WTC11 (cell line): ENCODE data around the gene SNX30. TPM values are rescaled to one million over a fixed set of nuclear protein-coding genes. Genes with fewer than 3 reads are reported as not detected.
A peak's percentile ranks its signal among the peaks of the same experiment; 100 is the strongest.

Experiments
- ATAC-seq: fragments of 200-7000 bp; cut with Tn5 transposase; 2 replicates; pipeline ENCODE4 v1.10.0; 2021; ENCODE audit warnings: mild to moderate bottlenecking, moderate library complexity
- CTCF ChIA-PET: fragments of 300-600 bp; sonication (Branson Sonifier 250); formaldehyde crosslinking; loops from one replicate; lab custom pipeline; 2021; ENCODE audit warnings: antibody characterized with exemption; lab: Charles Lee
- POLR2A ChIA-PET: fragments of 350-600 bp; sonication (Branson Sonifier 250); formaldehyde crosslinking; loops from one replicate; lab custom pipeline; 2021; ENCODE audit warnings: antibody characterized with exemption; lab: Charles Lee
- DNase-seq: peaks from one replicate; pipeline ENCODE4 v3.0.0; 2021; ENCODE audit warnings: low spot score
- H3K27ac Mint-ChIP-seq: 2 replicates; pipeline ENCODE4 v1.8.0; 2021; ENCODE audit warnings: mixed read lengths
- H3K27me3 Mint-ChIP-seq: 2 replicates; pipeline ENCODE4 v1.8.0; 2021; ENCODE audit warnings: low read depth, mild to moderate bottlenecking, moderate library complexity, mixed read lengths
- H3K36me3 Mint-ChIP-seq: 2 replicates; pipeline ENCODE4 v1.8.0; 2021; ENCODE audit warnings: mixed read lengths
- H3K4me1 Mint-ChIP-seq: 2 replicates; pipeline ENCODE4 v1.8.0; 2022; ENCODE audit warnings: mixed read lengths
- H3K4me3 Mint-ChIP-seq: 2 replicates; pipeline ENCODE4 v1.8.0; 2021; ENCODE audit warnings: mild to moderate bottlenecking, moderate library complexity, mixed read lengths
- H3K9me3 Mint-ChIP-seq: 2 replicates; pipeline ENCODE4 v1.8.0; 2021; ENCODE audit warnings: mixed read lengths
- FOXP1 ChIP-seq: sonication (generic); formaldehyde crosslinking; IDR thresholded peaks from 2 replicates; pipeline ENCODE4 v1.8.0; 2022; ENCODE audit warnings: missing genetic modification reagents, mild to moderate bottlenecking, moderate library complexity, borderline replicate concordance
- GRHL2 ChIP-seq: fragments of 250-450 bp; sonication (Bioruptor Pico); IDR thresholded peaks from 2 replicates; pipeline ENCODE4 v1.8.0; 2022; ENCODE audit warnings: mild to moderate bottlenecking, moderate library complexity; ENCODE audit not compliant: insufficient replicate concordance, severe bottlenecking
- NR1H2 ChIP-seq: sonication (generic); formaldehyde crosslinking; IDR thresholded peaks from 2 replicates; pipeline ENCODE4 v1.9.0; 2021; ENCODE audit warnings: mild to moderate bottlenecking, moderate library complexity, missing genetic modification reagents
- RORB ChIP-seq: fragments of 250-450 bp; sonication (Bioruptor Pico); IDR thresholded peaks from 2 replicates; pipeline ENCODE4 v1.9.0; 2021; ENCODE audit warnings: mild to moderate bottlenecking
- SOX15 ChIP-seq: fragments of 250-450 bp; sonication (Bioruptor Pico); IDR thresholded peaks from 2 replicates; pipeline ENCODE4 v1.9.0; 2021; ENCODE audit warnings: mild to moderate bottlenecking
- ZNF138 ChIP-seq: sonication (generic); formaldehyde crosslinking; conservative IDR thresholded peaks from 2 replicates; pipeline ENCODE4 v1.8.1; 2022; ENCODE audit warnings: mild to moderate bottlenecking, moderate library complexity, missing genetic modification reagents
- ZNF396 ChIP-seq: fragments of 250-450 bp; sonication (Bioruptor Pico); IDR thresholded peaks from 2 replicates; pipeline ENCODE4 v1.8.0; 2021; ENCODE audit warnings: mild to moderate bottlenecking, moderate library complexity, borderline replicate concordance
- total RNA-seq: library from RNA; stranded (reverse); gene quantifications from 3 replicates; pipeline ENCODE4 v1.2.3, GENCODE V29; 2021
- TF ChIP-seq, protein P1 (sequence below): sonication (generic); formaldehyde crosslinking; IDR thresholded peaks from 2 replicates; pipeline ENCODE4 v1.8.0; 2022; ENCODE audit warnings: missing genetic modification reagents
- TF ChIP-seq, protein P2 (sequence below): fragments of 250-450 bp; sonication (Bioruptor Pico); IDR thresholded peaks from 2 replicates; pipeline ENCODE4 v1.9.0; 2021; ENCODE audit warnings: moderate library complexity, mild to moderate bottlenecking, inconsistent platforms, borderline replicate concordance
- TF ChIP-seq, protein P3 (sequence below): fragments of 250-450 bp; sonication (Bioruptor Pico); IDR thresholded peaks from 2 replicates; pipeline ENCODE4 v1.9.0; 2021; ENCODE audit warnings: mild to moderate bottlenecking, borderline replicate concordance
- TF ChIP-seq, protein P4 (sequence below): sonication (generic); formaldehyde crosslinking; IDR thresholded peaks from 2 replicates; pipeline ENCODE4 v1.8.1; 2022; ENCODE audit warnings: low read depth, missing genetic modification reagents, borderline replicate concordance
- TF ChIP-seq, protein P5 (sequence below): sonication (generic); formaldehyde crosslinking; IDR thresholded peaks from 2 replicates; pipeline ENCODE4 v1.8.1; 2023; ENCODE audit warnings: mild to moderate bottlenecking, moderate library complexity, missing genetic modification reagents
- TF ChIP-seq, protein P6 (sequence below): fragments of 200-600 bp; IDR thresholded peaks from 2 replicates; pipeline ENCODE4 v1.8.0; 2022; ENCODE audit warnings: antibody characterized with exemption
- TF ChIP-seq, protein P7 (sequence below): sonication (generic); formaldehyde crosslinking; IDR thresholded peaks from 2 replicates; pipeline ENCODE4 v1.8.1; 2022; ENCODE audit warnings: mild to moderate bottlenecking, moderate library complexity, missing genetic modification reagents

The SNX30 gene
- total RNA-seq, 1 experiment from 2014 or later = 13.4 TPM

DNA sequence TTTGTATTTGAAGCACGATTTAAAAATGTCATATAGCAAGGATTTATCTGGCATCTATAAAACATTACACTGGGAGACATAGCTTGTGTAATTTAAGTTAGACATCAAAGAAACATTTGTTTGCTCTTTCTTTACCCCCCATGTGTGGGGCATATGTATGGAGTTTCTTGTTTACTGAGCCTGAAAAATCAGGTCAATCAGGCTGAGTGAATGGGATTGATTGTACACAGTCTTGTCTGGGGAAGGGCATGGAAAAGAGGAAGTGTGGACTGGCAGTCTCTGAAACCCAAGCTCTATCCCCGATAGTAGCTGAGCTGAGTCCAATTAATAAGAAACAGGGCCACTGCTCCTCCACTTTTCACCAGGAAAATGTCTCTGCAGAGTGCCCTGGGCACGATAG lies 90.7 kb downstream of the SNX30 start (continued):
- TF ChIP-seq, protein P1, sequence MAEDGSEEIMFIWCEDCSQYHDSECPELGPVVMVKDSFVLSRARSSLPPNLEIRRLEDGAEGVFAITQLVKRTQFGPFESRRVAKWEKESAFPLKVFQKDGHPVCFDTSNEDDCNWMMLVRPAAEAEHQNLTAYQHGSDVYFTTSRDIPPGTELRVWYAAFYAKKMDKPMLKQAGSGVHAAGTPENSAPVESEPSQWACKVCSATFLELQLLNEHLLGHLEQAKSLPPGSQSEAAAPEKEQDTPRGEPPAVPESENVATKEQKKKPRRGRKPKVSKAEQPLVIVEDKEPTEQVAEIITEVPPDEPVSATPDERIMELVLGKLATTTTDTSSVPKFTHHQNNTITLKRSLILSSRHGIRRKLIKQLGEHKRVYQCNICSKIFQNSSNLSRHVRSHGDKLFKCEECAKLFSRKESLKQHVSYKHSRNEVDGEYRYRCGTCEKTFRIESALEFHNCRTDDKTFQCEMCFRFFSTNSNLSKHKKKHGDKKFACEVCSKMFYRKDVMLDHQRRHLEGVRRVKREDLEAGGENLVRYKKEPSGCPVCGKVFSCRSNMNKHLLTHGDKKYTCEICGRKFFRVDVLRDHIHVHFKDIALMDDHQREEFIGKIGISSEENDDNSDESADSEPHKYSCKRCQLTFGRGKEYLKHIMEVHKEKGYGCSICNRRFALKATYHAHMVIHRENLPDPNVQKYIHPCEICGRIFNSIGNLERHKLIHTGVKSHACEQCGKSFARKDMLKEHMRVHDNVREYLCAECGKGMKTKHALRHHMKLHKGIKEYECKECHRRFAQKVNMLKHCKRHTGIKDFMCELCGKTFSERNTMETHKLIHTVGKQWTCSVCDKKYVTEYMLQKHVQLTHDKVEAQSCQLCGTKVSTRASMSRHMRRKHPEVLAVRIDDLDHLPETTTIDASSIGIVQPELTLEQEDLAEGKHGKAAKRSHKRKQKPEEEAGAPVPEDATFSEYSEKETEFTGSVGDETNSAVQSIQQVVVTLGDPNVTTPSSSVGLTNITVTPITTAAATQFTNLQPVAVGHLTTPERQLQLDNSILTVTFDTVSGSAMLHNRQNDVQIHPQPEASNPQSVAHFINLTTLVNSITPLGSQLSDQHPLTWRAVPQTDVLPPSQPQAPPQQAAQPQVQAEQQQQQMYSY = no peak
- TF ChIP-seq ZNF396 (CRISPR knock-in tag) (no peak), FOXP1 (CRISPR knock-in tag) (no peak)

DNA sequence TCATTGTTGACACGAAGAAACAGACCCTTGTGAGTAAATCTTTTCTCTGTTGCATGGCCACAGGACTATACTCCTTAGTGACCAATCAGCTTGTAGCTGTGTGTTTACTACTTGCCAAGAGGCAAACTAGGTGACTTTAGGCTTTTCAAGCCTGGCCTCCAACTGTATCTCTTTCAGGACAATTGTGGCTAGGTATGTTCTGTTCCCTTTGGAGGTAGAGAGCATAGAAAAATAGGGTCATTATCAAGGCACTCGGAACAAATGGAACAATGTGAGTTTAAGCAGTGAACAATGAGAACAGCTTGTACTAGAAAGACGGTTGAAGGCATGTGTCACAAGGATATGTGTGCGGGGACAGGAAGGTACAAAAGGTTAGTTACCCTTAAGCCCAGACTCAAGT lies 92.0 kb downstream of the SNX30 start:
- Mint-ChIP-seq H3K4me1 (peaks cover 33% of the 10 kb centered on the region), H3K4me3 (no peak overlapping the region), H3K9me3 (no peaks in the 10 kb centered on the region), H3K27me3 (no peaks in the 10 kb centered on the region), H3K36me3 (peaks cover 19% of the 10 kb centered on the region), H3K27ac (no peak overlapping the region)
- DNase-seq (no peak), ATAC-seq (no peak)
- ChIA-PET POLR2A (no interaction called here), CTCF (interaction anchor here (1.9 to 2.9 kb wide), 2 partner anchors 45 to 61 kb away, joined by 9 to 11 read pairs; no protein-coding TSS in a partner anchor)
- no peak for TF ChIP-seq SOX15 (CRISPR knock-in tag)
- TF ChIP-seq, protein P2, sequence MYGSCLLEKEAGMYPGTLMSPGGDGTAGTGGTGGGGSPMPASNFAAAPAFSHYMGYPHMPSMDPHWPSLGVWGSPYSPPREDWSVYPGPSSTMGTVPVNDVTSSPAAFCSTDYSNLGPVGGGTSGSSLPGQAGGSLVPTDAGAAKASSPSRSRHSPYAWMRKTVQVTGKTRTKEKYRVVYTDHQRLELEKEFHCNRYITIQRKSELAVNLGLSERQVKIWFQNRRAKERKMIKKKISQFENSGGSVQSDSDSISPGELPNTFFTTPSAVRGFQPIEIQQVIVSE (CRISPR knock-in tag) = no peak
- TF ChIP-seq, protein P3, sequence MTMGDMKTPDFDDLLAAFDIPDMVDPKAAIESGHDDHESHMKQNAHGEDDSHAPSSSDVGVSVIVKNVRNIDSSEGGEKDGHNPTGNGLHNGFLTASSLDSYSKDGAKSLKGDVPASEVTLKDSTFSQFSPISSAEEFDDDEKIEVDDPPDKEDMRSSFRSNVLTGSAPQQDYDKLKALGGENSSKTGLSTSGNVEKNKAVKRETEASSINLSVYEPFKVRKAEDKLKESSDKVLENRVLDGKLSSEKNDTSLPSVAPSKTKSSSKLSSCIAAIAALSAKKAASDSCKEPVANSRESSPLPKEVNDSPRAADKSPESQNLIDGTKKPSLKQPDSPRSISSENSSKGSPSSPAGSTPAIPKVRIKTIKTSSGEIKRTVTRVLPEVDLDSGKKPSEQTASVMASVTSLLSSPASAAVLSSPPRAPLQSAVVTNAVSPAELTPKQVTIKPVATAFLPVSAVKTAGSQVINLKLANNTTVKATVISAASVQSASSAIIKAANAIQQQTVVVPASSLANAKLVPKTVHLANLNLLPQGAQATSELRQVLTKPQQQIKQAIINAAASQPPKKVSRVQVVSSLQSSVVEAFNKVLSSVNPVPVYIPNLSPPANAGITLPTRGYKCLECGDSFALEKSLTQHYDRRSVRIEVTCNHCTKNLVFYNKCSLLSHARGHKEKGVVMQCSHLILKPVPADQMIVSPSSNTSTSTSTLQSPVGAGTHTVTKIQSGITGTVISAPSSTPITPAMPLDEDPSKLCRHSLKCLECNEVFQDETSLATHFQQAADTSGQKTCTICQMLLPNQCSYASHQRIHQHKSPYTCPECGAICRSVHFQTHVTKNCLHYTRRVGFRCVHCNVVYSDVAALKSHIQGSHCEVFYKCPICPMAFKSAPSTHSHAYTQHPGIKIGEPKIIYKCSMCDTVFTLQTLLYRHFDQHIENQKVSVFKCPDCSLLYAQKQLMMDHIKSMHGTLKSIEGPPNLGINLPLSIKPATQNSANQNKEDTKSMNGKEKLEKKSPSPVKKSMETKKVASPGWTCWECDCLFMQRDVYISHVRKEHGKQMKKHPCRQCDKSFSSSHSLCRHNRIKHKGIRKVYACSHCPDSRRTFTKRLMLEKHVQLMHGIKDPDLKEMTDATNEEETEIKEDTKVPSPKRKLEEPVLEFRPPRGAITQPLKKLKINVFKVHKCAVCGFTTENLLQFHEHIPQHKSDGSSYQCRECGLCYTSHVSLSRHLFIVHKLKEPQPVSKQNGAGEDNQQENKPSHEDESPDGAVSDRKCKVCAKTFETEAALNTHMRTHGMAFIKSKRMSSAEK (CRISPR knock-in tag) = no peak
- TF ChIP-seq GRHL2 = no peak
- TF ChIP-seq, protein P4, sequence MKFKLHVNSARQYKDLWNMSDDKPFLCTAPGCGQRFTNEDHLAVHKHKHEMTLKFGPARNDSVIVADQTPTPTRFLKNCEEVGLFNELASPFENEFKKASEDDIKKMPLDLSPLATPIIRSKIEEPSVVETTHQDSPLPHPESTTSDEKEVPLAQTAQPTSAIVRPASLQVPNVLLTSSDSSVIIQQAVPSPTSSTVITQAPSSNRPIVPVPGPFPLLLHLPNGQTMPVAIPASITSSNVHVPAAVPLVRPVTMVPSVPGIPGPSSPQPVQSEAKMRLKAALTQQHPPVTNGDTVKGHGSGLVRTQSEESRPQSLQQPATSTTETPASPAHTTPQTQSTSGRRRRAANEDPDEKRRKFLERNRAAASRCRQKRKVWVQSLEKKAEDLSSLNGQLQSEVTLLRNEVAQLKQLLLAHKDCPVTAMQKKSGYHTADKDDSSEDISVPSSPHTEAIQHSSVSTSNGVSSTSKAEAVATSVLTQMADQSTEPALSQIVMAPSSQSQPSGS (CRISPR knock-in tag) = no peak
- no peak for TF ChIP-seq NR1H2

DNA sequence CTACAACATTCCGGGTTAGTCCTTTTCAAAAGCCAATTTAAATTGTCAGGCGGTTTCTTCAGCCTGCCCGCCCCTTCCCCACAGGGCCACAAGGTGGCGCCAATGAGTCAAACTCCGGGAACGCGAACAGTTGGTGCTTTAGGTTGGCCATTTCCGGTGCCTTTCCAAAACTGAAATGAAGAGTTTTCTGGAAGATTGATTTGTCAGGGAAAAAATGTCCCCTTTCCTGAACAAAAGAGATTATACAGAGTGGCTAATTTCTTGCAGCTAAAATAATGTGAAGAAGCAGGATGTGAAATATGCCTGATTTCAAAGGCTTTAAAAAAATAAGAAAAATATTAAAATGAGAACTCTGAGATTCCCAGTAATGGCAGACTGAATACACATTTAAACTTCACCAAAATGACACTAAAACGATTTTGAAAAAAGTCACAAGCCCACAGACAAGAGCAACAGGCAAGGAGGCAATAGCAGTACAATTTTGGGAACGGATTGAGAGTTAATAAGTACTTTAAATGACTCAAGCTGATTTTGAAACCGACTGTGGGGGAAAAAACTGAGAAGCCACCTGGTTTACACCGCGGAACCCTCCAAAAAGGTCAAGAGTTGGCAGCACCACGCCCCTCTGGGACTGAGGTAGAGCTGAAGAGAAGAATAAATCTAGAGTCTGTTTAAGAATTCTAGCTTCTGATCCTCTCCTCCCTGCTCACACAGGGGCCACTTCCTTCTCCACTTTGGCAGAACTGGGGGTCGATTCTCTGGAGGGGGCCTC lies 94.4 kb downstream of the SNX30 start:
- TF ChIP-seq, protein P5, sequence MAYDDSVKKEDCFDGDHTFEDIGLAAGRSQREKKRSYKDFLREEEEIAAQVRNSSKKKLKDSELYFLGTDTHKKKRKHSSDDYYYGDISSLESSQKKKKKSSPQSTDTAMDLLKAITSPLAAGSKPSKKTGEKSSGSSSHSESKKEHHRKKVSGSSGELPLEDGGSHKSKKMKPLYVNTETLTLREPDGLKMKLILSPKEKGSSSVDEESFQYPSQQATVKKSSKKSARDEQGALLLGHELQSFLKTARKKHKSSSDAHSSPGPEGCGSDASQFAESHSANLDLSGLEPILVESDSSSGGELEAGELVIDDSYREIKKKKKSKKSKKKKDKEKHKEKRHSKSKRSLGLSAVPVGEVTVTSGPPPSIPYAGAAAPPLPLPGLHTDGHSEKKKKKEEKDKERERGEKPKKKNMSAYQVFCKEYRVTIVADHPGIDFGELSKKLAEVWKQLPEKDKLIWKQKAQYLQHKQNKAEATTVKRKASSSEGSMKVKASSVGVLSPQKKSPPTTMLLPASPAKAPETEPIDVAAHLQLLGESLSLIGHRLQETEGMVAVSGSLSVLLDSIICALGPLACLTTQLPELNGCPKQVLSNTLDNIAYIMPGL (CRISPR knock-in tag) = no peak
- no peak for TF ChIP-seq RORB
- TF ChIP-seq, protein P6, sequence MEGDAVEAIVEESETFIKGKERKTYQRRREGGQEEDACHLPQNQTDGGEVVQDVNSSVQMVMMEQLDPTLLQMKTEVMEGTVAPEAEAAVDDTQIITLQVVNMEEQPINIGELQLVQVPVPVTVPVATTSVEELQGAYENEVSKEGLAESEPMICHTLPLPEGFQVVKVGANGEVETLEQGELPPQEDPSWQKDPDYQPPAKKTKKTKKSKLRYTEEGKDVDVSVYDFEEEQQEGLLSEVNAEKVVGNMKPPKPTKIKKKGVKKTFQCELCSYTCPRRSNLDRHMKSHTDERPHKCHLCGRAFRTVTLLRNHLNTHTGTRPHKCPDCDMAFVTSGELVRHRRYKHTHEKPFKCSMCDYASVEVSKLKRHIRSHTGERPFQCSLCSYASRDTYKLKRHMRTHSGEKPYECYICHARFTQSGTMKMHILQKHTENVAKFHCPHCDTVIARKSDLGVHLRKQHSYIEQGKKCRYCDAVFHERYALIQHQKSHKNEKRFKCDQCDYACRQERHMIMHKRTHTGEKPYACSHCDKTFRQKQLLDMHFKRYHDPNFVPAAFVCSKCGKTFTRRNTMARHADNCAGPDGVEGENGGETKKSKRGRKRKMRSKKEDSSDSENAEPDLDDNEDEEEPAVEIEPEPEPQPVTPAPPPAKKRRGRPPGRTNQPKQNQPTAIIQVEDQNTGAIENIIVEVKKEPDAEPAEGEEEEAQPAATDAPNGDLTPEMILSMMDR = peak; percentile 94
- no peak for TF ChIP-seq ZNF138
- TF ChIP-seq, protein P7, sequence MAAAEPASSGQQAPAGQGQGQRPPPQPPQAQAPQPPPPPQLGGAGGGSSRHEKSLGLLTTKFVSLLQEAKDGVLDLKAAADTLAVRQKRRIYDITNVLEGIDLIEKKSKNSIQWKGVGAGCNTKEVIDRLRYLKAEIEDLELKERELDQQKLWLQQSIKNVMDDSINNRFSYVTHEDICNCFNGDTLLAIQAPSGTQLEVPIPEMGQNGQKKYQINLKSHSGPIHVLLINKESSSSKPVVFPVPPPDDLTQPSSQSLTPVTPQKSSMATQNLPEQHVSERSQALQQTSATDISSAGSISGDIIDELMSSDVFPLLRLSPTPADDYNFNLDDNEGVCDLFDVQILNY (CRISPR knock-in tag) = no peak
- Mint-ChIP-seq H3K4me1 (peaks cover 51% of the 10 kb centered on the region), H3K36me3 (no peaks in the 10 kb centered on the region), H3K27ac (no peak overlapping the region), H3K27me3 (no peaks in the 10 kb centered on the region), H3K4me3 (no peak overlapping the region), H3K9me3 (no peaks in the 10 kb centered on the region)
- CTCF ChIA-PET = interaction anchor here (1.0 to 2.4 kb wide), 3 partner anchors 14 to 58 kb away, joined by 4 to 35 read pairs (median 27); no protein-coding TSS in a partner anchor
- DNase-seq (peak; percentile 84), ATAC-seq (peak; percentile 62)
- POLR2A ChIA-PET = no interaction called here
